SU-DHL-6 (cell line): Measurements from ENCODE around the gene RNF168.

ENCODE experiments used
- H2AFZ ChIP-seq: fragments of 200-600 bp; sonication (generic); 2 replicates; pipeline ENCODE4 v1.6.1; 2014; ENCODE audit warnings: low read depth, mild to moderate bottlenecking, moderate library complexity, mixed read lengths, antibody characterized with exemption, low read length; ENCODE audit not compliant: severe bottlenecking
- H3F3A ChIP-seq: fragments of 200-600 bp; shearing (Covaris generic); 2 replicates; pipeline ENCODE4 v1.6.0; 2016; ENCODE audit warnings: antibody characterized with exemption, mild to moderate bottlenecking; ENCODE audit not compliant: insufficient read depth
- H3K27ac ChIP-seq: fragments of 200-600 bp; sonication (generic); 2 replicates; pipeline ENCODE4 v1.5.1; 2016; ENCODE audit warnings: low read depth, mild to moderate bottlenecking, low read length, moderate library complexity, mixed read lengths
- H3K27me3 ChIP-seq: fragments of 200-600 bp; sonication (generic), shearing (Covaris generic); 2 replicates; pipeline ENCODE4 v1.6.0; 2014; ENCODE audit warnings: mild to moderate bottlenecking, low read length
- H3K36me3 ChIP-seq: fragments of 200-600 bp; sonication (generic); 2 replicates; pipeline ENCODE4 v1.6.1; 2014; ENCODE audit warnings: mild to moderate bottlenecking, low read length, mixed read lengths
- H3K4me2 ChIP-seq: fragments of 300-600, 200-600 bp; shearing (Covaris generic), sonication (generic); 2 replicates; pipeline ENCODE4 v1.6.0; 2014; ENCODE audit warnings: low read length, low read depth, mild to moderate bottlenecking; ENCODE audit not compliant: poor library complexity, severe bottlenecking
- H3K4me3 ChIP-seq: fragments of 200-600 bp; sonication (generic); 2 replicates; pipeline ENCODE4 v1.5.1; 2014; ENCODE audit warnings: antibody characterized with exemption, low read length, mild to moderate bottlenecking, mixed read lengths; ENCODE audit not compliant: insufficient read depth, poor library complexity, severe bottlenecking
- H3K79me2 ChIP-seq: fragments of 200-600 bp; sonication (generic); 2 replicates; pipeline ENCODE4 v1.6.1; 2014; ENCODE audit warnings: mild to moderate bottlenecking, low read length, moderate library complexity; ENCODE audit not compliant: insufficient read depth
- H3K9ac ChIP-seq: fragments of 200-600 bp; sonication (generic); 2 replicates; pipeline ENCODE4 v1.7.0; 2014; ENCODE audit warnings: mild to moderate bottlenecking, low read length
- H3K9me2 ChIP-seq: fragments of 200-600 bp; sonication (generic); replicated peaks from 2 replicates; pipeline ENCODE4 v1.6.1; 2014; ENCODE audit warnings: low read length; ENCODE audit not compliant: insufficient read depth
- H3K9me3 ChIP-seq: fragments of 200-600 bp; sonication (generic); 2 replicates; pipeline ENCODE4 v1.6.1; 2014; ENCODE audit warnings: low read length, mixed read lengths; ENCODE audit not compliant: insufficient read depth
- H4K20me1 ChIP-seq: fragments of 200-600 bp; sonication (generic); 2 replicates; pipeline ENCODE4 v1.6.1; 2014; ENCODE audit warnings: low read depth, mild to moderate bottlenecking, antibody characterized with exemption, low read length, moderate library complexity, mixed read lengths
- CTCF ChIP-seq: fragments of 200-600 bp; sonication (generic); IDR thresholded peaks from one replicate; pipeline ENCODE4 v1.5.1; 2017; ENCODE audit warnings: antibody characterized with exemption, mild to moderate bottlenecking, low read length, moderate library complexity; ENCODE audit not compliant: insufficient read depth, poor library complexity, severe bottlenecking
- EZH2phosphoT487 ChIP-seq: fragments of 200-600 bp; sonication (generic), shearing (Covaris generic); conservative IDR thresholded peaks from 2 replicates; pipeline ENCODE4 v1.6.1; 2018; ENCODE audit warnings: mild to moderate bottlenecking, antibody characterized with exemption, low read length, moderate library complexity, mixed read lengths

The RNF168 gene

GRCh38 chr3:196531418-196531817, 27.9 kb upstream of the RNF168 start:
- TF ChIP-seq EZH2phosphoT487 (no peak), CTCF (no peak)
- Histone ChIP-seq H3K27me3 (no peaks in the 10 kb centered on the region), H3K9me2 (no peaks in the 10 kb centered on the region), H3K36me3 (no peaks in the 10 kb centered on the region), H2AFZ (no peak overlapping the region), H3F3A (no peaks in the 10 kb centered on the region; the same call in 1 of the 2 replicates), H3K9me3 (no peaks in the 10 kb centered on the region), H3K9ac (no peak overlapping the region), H3K27ac (no peak overlapping the region), H3K4me3 (no peak overlapping the region), H3K79me2 (no peaks in the 10 kb centered on the region), H3K4me2 (no peak overlapping the region), H4K20me1 (no peaks in the 10 kb centered on the region)

- Histone ChIP-seq H4K20me1 (no peaks in the 10 kb centered on the region), H3F3A (no peaks in the 10 kb centered on the region; the same call in 1 of the 2 replicates), H3K4me3 (peak overlapping the region; percentile 62), H3K79me2 (no peaks in the 10 kb centered on the region), H3K9me2 (no peaks in the 10 kb centered on the region), H3K9ac (peak overlapping the region; percentile 64), H3K27me3 (no peaks in the 10 kb centered on the region), H2AFZ (peak overlapping the region; percentile 100), H3K36me3 (no peaks in the 10 kb centered on the region), H3K9me3 (no peaks in the 10 kb centered on the region), H3K4me2 (peak overlapping the region; percentile 93), H3K27ac (no peak overlapping the region)
- TF ChIP-seq EZH2phosphoT487 (no peak), CTCF (peak; percentile 73)
Observed at GRCh38 chr3:196528639-196529233, 25.2 kb upstream of the RNF168 start.

- Histone ChIP-seq H3K9me2 (no peaks in the 10 kb centered on the region), H3K27me3 (no peaks in the 10 kb centered on the region), H4K20me1 (no peaks in the 10 kb centered on the region), H3F3A (no peaks in the 10 kb centered on the region; the same call in 1 of the 2 replicates), H2AFZ (no peak overlapping the region), H3K4me3 (no peak overlapping the region), H3K9ac (no peak overlapping the region), H3K36me3 (no peaks in the 10 kb centered on the region), H3K79me2 (no peaks in the 10 kb centered on the region), H3K9me3 (peaks cover 14% of the 10 kb centered on the region; the same call in 1 of the 2 replicates), H3K27ac (no peak overlapping the region), H3K4me2 (no peak overlapping the region)
- no peak for TF ChIP-seq EZH2phosphoT487
Observed at GRCh38 chr3:196525141-196525540, 21.6 kb upstream of the RNF168 start.

GRCh38 chr3:196524527-196524926, 21.0 kb upstream of the RNF168 start:
- H3K4me2 ChIP-seq, result no peak overlapping the region

More at GRCh38 chr3:196524527-196524926, 21.0 kb upstream of the RNF168 start:
- H3F3A ChIP-seq, result no peaks in the 10 kb centered on the region; the same call in 1 of the 2 replicates
- H3K9ac ChIP-seq, result no peak overlapping the region
- H3K9me2 ChIP-seq, result no peaks in the 10 kb centered on the region
- no peaks in the 10 kb centered on the region for H3K27me3 ChIP-seq
- TF ChIP-seq CTCF (no peak), EZH2phosphoT487 (no peak)
- no peaks in the 10 kb centered on the region for H4K20me1 ChIP-seq
- no peak overlapping the region for H3K4me3 ChIP-seq
- H3K79me2 ChIP-seq, result no peaks in the 10 kb centered on the region
- no peak overlapping the region for H2AFZ ChIP-seq
- peaks cover 20% of the 10 kb centered on the region; the same call in 1 of the 2 replicates for H3K9me3 ChIP-seq
- H3K27ac ChIP-seq, result no peak overlapping the region
- no peaks in the 10 kb centered on the region for H3K36me3 ChIP-seq
